SK-N-SH treated with all-trans-retinoic acid at 6 μM for 48 hours (cell line): ENCODE measurements around the gene FTO.
A peak's percentile ranks its signal among the peaks of the same experiment; 100 is the strongest.

Experiments used
- ATAC-seq: fragments of 200-7000 bp; cut with Tn5 transposase; 3 replicates; pipeline ENCODE4 v1.9.1; 2020; ENCODE audit warnings: mild to moderate bottlenecking, moderate library complexity
- ARNTL ChIP-seq: fragments of 450-650 bp; formaldehyde crosslinking; IDR thresholded peaks from 2 replicates; pipeline ENCODE4 v1.5.0; 2020; ENCODE audit warnings: low read depth, mild to moderate bottlenecking, moderate library complexity, borderline replicate concordance
- BACH2 ChIP-seq: fragments of 250-450 bp; sonication (Bioruptor Pico); IDR thresholded peaks from 2 replicates; pipeline ENCODE4 v1.9.0; 2021; ENCODE audit warnings: mild to moderate bottlenecking, borderline replicate concordance
- CREB5 ChIP-seq: fragments of 250-450 bp; sonication (Bioruptor Pico); IDR thresholded peaks from 2 replicates; pipeline ENCODE4 v1.5.1; 2020; ENCODE audit warnings: low read depth, mild to moderate bottlenecking, moderate library complexity
- CSDC2 ChIP-seq: fragments of 250-450 bp; sonication (Bioruptor Pico); IDR thresholded peaks from 2 replicates; pipeline ENCODE4 v1.5.0; 2020; ENCODE audit warnings: mild to moderate bottlenecking, moderate library complexity
- CSRNP3 ChIP-seq: fragments of 250-450 bp; sonication (Bioruptor Pico); IDR thresholded peaks from 2 replicates; pipeline ENCODE4 v1.5.1; 2021; ENCODE audit warnings: mild to moderate bottlenecking, moderate library complexity
- ESRRG ChIP-seq: fragments of 250-450 bp; sonication (Bioruptor Pico); IDR thresholded peaks from 2 replicates; pipeline ENCODE4 v1.6.1; 2021; ENCODE audit warnings: mild to moderate bottlenecking
- GLIS3 ChIP-seq: fragments of 250-450 bp; sonication (Bioruptor Pico); IDR thresholded peaks from 2 replicates; pipeline ENCODE4 v1.5.0; 2020; ENCODE audit warnings: mild to moderate bottlenecking, moderate library complexity
- ISL1 ChIP-seq: fragments of 250-450 bp; sonication (Bioruptor Pico); IDR thresholded peaks from 2 replicates; pipeline ENCODE4 v2.1.2; 2022; ENCODE audit warnings: mild to moderate bottlenecking, moderate library complexity
- PATZ1 ChIP-seq: fragments of 250-450 bp; sonication (Bioruptor Pico); IDR thresholded peaks from 2 replicates; pipeline ENCODE4 v1.8.0; 2020; ENCODE audit warnings: mild to moderate bottlenecking, moderate library complexity, borderline replicate concordance
- POU6F1 ChIP-seq: fragments of 250-450 bp; sonication (Bioruptor Pico); IDR thresholded peaks from 2 replicates; pipeline ENCODE4 v1.8.0; 2021; ENCODE audit warnings: low read depth, mild to moderate bottlenecking, moderate library complexity, borderline replicate concordance
- PPARA ChIP-seq: fragments of 250-450 bp; sonication (Bioruptor Pico); IDR thresholded peaks from 2 replicates; pipeline ENCODE4 v1.5.0; 2020; ENCODE audit warnings: mild to moderate bottlenecking, borderline replicate concordance
- RARB ChIP-seq: fragments of 250-450 bp; sonication (Bioruptor Pico); IDR thresholded peaks from 2 replicates; pipeline ENCODE4 v1.8.0; 2021; ENCODE audit warnings: mild to moderate bottlenecking, moderate library complexity
- TCF4 ChIP-seq: fragments of 250-450 bp; sonication (Bioruptor Pico); IDR thresholded peaks from 2 replicates; pipeline ENCODE4 v1.8.0; 2021; ENCODE audit warnings: mild to moderate bottlenecking, moderate library complexity, borderline replicate concordance
- TOX ChIP-seq: fragments of 250-450 bp; sonication (Bioruptor Pico); IDR thresholded peaks from 2 replicates; pipeline ENCODE4 v1.8.0; 2021; ENCODE audit warnings: mild to moderate bottlenecking, moderate library complexity, borderline replicate concordance
- TSHZ2 ChIP-seq: fragments of 250-450 bp; sonication (Bioruptor Pico); IDR thresholded peaks from 2 replicates; pipeline ENCODE4 v1.5.0; 2020; ENCODE audit warnings: mild to moderate bottlenecking, moderate library complexity
- ZC3H10 ChIP-seq: fragments of 250-450 bp; sonication (Bioruptor Pico); IDR thresholded peaks from 2 replicates; pipeline ENCODE4 v1.5.1; 2021; ENCODE audit warnings: mild to moderate bottlenecking, moderate library complexity
- ZFP3 ChIP-seq: fragments of 250-450 bp; sonication (Bioruptor Pico); IDR thresholded peaks from 2 replicates; pipeline ENCODE4 v1.5.0; 2020; ENCODE audit warnings: mild to moderate bottlenecking, moderate library complexity
- ZFP30 ChIP-seq: fragments of 450-650 bp; formaldehyde crosslinking; IDR thresholded peaks from 2 replicates; pipeline ENCODE4 v1.5.0; 2022; ENCODE audit warnings: mild to moderate bottlenecking, moderate library complexity
- ZNF565 ChIP-seq: fragments of 450-650 bp; formaldehyde crosslinking; conservative IDR thresholded peaks from 2 replicates; pipeline ENCODE4 v1.5.0; 2020; ENCODE audit warnings: low read depth, mild to moderate bottlenecking, moderate library complexity
- ZNF70 ChIP-seq: fragments of 450-650 bp; formaldehyde crosslinking; IDR thresholded peaks from 2 replicates; pipeline ENCODE4 v1.5.0; 2020; ENCODE audit warnings: mild to moderate bottlenecking, moderate library complexity
- ZNF8 ChIP-seq: fragments of 450-650 bp; formaldehyde crosslinking; IDR thresholded peaks from 2 replicates; pipeline ENCODE4 v1.5.0; 2020; ENCODE audit warnings: mild to moderate bottlenecking, moderate library complexity

The FTO gene

GRCh38 chr16:53768593-53768992 lies 64.6 kb downstream of the FTO start:
- peak; percentile 89 for ATAC-seq
- TF ChIP-seq PATZ1 (peak; percentile 52; the same call in 1 of the 2 replicates), ISL1 (CRISPR knock-in tag) (peak; percentile 68), ARNTL (no peak)

GRCh38 chr16:53769185-53769584 lies 65.2 kb downstream of the FTO start:
- no peak for TF ChIP-seq RARB (CRISPR knock-in tag)
- no peak for TF ChIP-seq PPARA (CRISPR knock-in tag)
- TF ChIP-seq BACH2 (CRISPR knock-in tag) = no peak
- no peak for TF ChIP-seq TOX
- no peak for TF ChIP-seq ZNF8 (CRISPR knock-in tag)
- no peak for TF ChIP-seq ISL1 (CRISPR knock-in tag)
- TF ChIP-seq CREB5 (CRISPR knock-in tag) = no peak
- TF ChIP-seq ZC3H10 (CRISPR knock-in tag) = no peak
- no peak for TF ChIP-seq ZFP3 (CRISPR knock-in tag)
- TF ChIP-seq TSHZ2 (CRISPR knock-in tag) = no peak
- no peak for TF ChIP-seq PATZ1
- no peak for TF ChIP-seq TCF4
- no peak for TF ChIP-seq ZNF70
- ATAC-seq = no peak

GRCh38 chr16:53769787-53770186 lies 65.8 kb downstream of the FTO start:
- TF ChIP-seq ZC3H10 (CRISPR knock-in tag) = no peak
- no peak for TF ChIP-seq RARB (CRISPR knock-in tag)
- TF ChIP-seq CSDC2 (CRISPR knock-in tag) = no peak
- TF ChIP-seq CREB5 (CRISPR knock-in tag) = no peak
- no peak for TF ChIP-seq TOX
- no peak for TF ChIP-seq ZNF565 (CRISPR knock-in tag)
- no peak for TF ChIP-seq ESRRG
- ATAC-seq = no peak

GRCh38 chr16:53770641-53771040 lies 66.7 kb downstream of the FTO start:
- no peak for ATAC-seq
- TF ChIP-seq GLIS3 (no peak), CSRNP3 (CRISPR knock-in tag) (no peak), ZNF8 (CRISPR knock-in tag) (no peak), CSDC2 (CRISPR knock-in tag) (no peak), PPARA (CRISPR knock-in tag) (no peak), ZNF70 (no peak), ZFP30 (CRISPR knock-in tag) (no peak), POU6F1 (no peak), PATZ1 (no peak), RARB (CRISPR knock-in tag) (no peak), ISL1 (CRISPR knock-in tag) (no peak)
